Ectodermal cell (in vitro differentiated cells): ENCODE results near the gene IGF1R.

Experiments
- H3K27ac ChIP-seq: 2 replicates; pipeline ENCODE4 v1.7.0; 2013; ENCODE audit warnings: mild to moderate bottlenecking, low read depth, low read length; ENCODE audit not compliant: insufficient read depth, poor library complexity, severe bottlenecking
- H3K27me3 ChIP-seq: 2 replicates; pipeline ENCODE4 v1.7.0; 2013; ENCODE audit warnings: mild to moderate bottlenecking, low read length; ENCODE audit not compliant: insufficient read depth, control insufficient read depth, poor library complexity, severe bottlenecking
- H3K36me3 ChIP-seq: one replicate; pipeline ENCODE4 v1.7.0; 2013; ENCODE audit warnings: low read length; ENCODE audit not compliant: control insufficient read depth, insufficient read depth
- H3K4me1 ChIP-seq: one replicate; pipeline ENCODE4 v1.7.0; 2013; ENCODE audit warnings: low read length; ENCODE audit not compliant: control insufficient read depth, insufficient read depth
- H3K4me3 ChIP-seq: 2 replicates; pipeline ENCODE4 v1.7.0; 2013; ENCODE audit warnings: low read depth, low read length, control low read depth; ENCODE audit not compliant: insufficient read depth
- H3K9me3 ChIP-seq: 2 replicates; pipeline ENCODE4 v1.7.0; 2013; ENCODE audit warnings: mild to moderate bottlenecking, low read length, moderate library complexity; ENCODE audit not compliant: control insufficient read depth
- WGBS, 2 experiments: methylation state at CpG; one replicate each; pipeline ENCODE4 v1.1.7; 2013; ENCODE audit warnings: missing lambda C conversion rate in 2 of 2; 5-methylcytosine and 5-hydroxymethylcytosine counted together

IGF1R gene

GRCh38 chr15:98657721-98658120 lies 9.4 kb downstream of the IGF1R start:
- H3K9me3 ChIP-seq: no peaks in the 10 kb centered on the region
- peaks cover 5% of the 10 kb centered on the region for H3K4me1 ChIP-seq
- 80 to 82% methylated on average over 4 of the region's 4 CpGs for WGBS, 2 experiments
- H3K27ac ChIP-seq: no peak overlapping the region
- peaks cover 3% of the 10 kb centered on the region for H3K36me3 ChIP-seq
- no peaks in the 10 kb centered on the region for H3K27me3 ChIP-seq
- H3K4me3 ChIP-seq: no peak overlapping the region

- Histone ChIP-seq H3K36me3 (peaks cover 3% of the 10 kb centered on the region), H3K27me3 (no peaks in the 10 kb centered on the region), H3K4me3 (no peak overlapping the region), H3K9me3 (no peaks in the 10 kb centered on the region), H3K27ac (no peak overlapping the region), H3K4me1 (no peaks in the 10 kb centered on the region)
- WGBS, 2 experiments: 57 to 62% methylated on average over 7 of the region's 7 CpGs
These were observed 10.7 kb downstream of the IGF1R start for GRCh38 chr15:98658831-98659699.

GRCh38 chr15:98660055-98660454 lies 11.7 kb downstream of the IGF1R start:
- Histone ChIP-seq H3K4me1 (no peaks in the 10 kb centered on the region), H3K36me3 (peaks cover 3% of the 10 kb centered on the region), H3K27ac (no peak overlapping the region), H3K9me3 (no peaks in the 10 kb centered on the region), H3K4me3 (no peak overlapping the region), H3K27me3 (no peaks in the 10 kb centered on the region)
- 85 to 86% methylated on average over 3 of the region's 3 CpGs for WGBS, 2 experiments

GRCh38 chr15:98663045-98663444 lies 14.7 kb downstream of the IGF1R start:
- Histone ChIP-seq H3K9me3 (no peaks in the 10 kb centered on the region), H3K36me3 (no peaks in the 10 kb centered on the region), H3K4me3 (no peak overlapping the region), H3K27ac (no peak overlapping the region), H3K4me1 (peaks cover 12% of the 10 kb centered on the region), H3K27me3 (no peaks in the 10 kb centered on the region)
- WGBS, 2 experiments: 85 to 88% methylated on average over 6 of the region's 6 CpGs

- Histone ChIP-seq H3K27me3 (no peaks in the 10 kb centered on the region), H3K4me1 (peaks cover 17% of the 10 kb centered on the region), H3K36me3 (no peaks in the 10 kb centered on the region), H3K9me3 (no peaks in the 10 kb centered on the region), H3K4me3 (no peak overlapping the region), H3K27ac (no peak overlapping the region)
- 89 to 92% methylated on average over 8 of the region's 8 CpGs for WGBS, 2 experiments
These were observed 15.3 kb downstream of the IGF1R start for GRCh38 chr15:98663606-98664005.

GRCh38 chr15:98666441-98666840 lies 18.1 kb downstream of the IGF1R start:
- H3K27ac ChIP-seq: no peak overlapping the region
- 95% methylated on average over 6 of the region's 6 CpGs for WGBS, 2 experiments

GRCh38 chr15:98666841-98667240 lies 18.5 kb downstream of the IGF1R start:
- Histone ChIP-seq H3K9me3 (no peaks in the 10 kb centered on the region), H3K36me3 (no peaks in the 10 kb centered on the region), H3K4me3 (no peak overlapping the region), H3K27me3 (no peaks in the 10 kb centered on the region), H3K4me1 (peaks cover 48% of the 10 kb centered on the region), H3K27ac (no peak overlapping the region)
- 91 to 92% methylated on average over 7 of the region's 7 CpGs for WGBS, 2 experiments

More at GRCh38 chr15:98666441-98666840, 18.1 kb downstream of the IGF1R start:
- Histone ChIP-seq H3K4me3 (no peak overlapping the region), H3K27me3 (no peaks in the 10 kb centered on the region), H3K36me3 (no peaks in the 10 kb centered on the region), H3K9me3 (no peaks in the 10 kb centered on the region), H3K4me1 (peaks cover 44% of the 10 kb centered on the region)

GRCh38 chr15:98667521-98668179 lies 19.3 kb downstream of the IGF1R start:
- WGBS, 2 experiments: 83 to 86% methylated on average over 12 to 13 of the region's 13 CpGs
- no peak overlapping the region for H3K27ac ChIP-seq
- H3K4me3 ChIP-seq: no peak overlapping the region
- no peaks in the 10 kb centered on the region for H3K27me3 ChIP-seq
- H3K36me3 ChIP-seq: no peaks in the 10 kb centered on the region
- H3K4me1 ChIP-seq: peaks cover 49% of the 10 kb centered on the region
- H3K9me3 ChIP-seq: no peaks in the 10 kb centered on the region

- 74 to 81% methylated on average over 10 of the region's 10 CpGs for WGBS, 2 experiments
- Histone ChIP-seq H3K36me3 (no peaks in the 10 kb centered on the region), H3K4me3 (no peak overlapping the region), H3K4me1 (peaks cover 49% of the 10 kb centered on the region), H3K27me3 (no peaks in the 10 kb centered on the region), H3K27ac (no peak overlapping the region), H3K9me3 (no peaks in the 10 kb centered on the region)
These were observed 20.4 kb downstream of the IGF1R start for GRCh38 chr15:98668566-98669308.

- H3K27me3 ChIP-seq: no peaks in the 10 kb centered on the region
- no peaks in the 10 kb centered on the region for H3K36me3 ChIP-seq
- 90 to 93% methylated on average over 7 of the region's 7 CpGs for WGBS, 2 experiments
- H3K9me3 ChIP-seq: no peaks in the 10 kb centered on the region
- no peak overlapping the region for H3K4me3 ChIP-seq
- H3K4me1 ChIP-seq: peaks cover 49% of the 10 kb centered on the region
- no peak overlapping the region for H3K27ac ChIP-seq
These were observed 21.3 kb downstream of the IGF1R start for GRCh38 chr15:98669638-98670037.
